ENCODE results near the gene NUAK1.
"Not testable (repeated sequence)": the region's sequence is repeated elsewhere in the genome, so short reads cannot be mapped to it uniquely, and the experiment has no call there.

Gene NUAK1

GRCh38 chr12:106039242-106039641 is 99.5 kb downstream of the NUAK1 start:
- in situ Hi-C loops (cut with MboI; ENCODE audit: low sequenced_read_pairs), result no loop called here

GRCh38 chr12:106037524-106038298 is 101.0 kb downstream of the NUAK1 start:
- in situ Hi-C loops (cut with MboI; ENCODE audit: low sequenced_read_pairs), result no loop called here

GRCh38 chr12:106035421-106035820 is 103.3 kb downstream of the NUAK1 start:
- in situ Hi-C loops (cut with MboI; ENCODE audit: low sequenced_read_pairs), result no loop called here

- in situ Hi-C loops (cut with MboI; ENCODE audit: low sequenced_read_pairs), result no loop called here
Measured at GRCh38 chr12:106034316-106034715, 104.4 kb downstream of the NUAK1 start.

- in situ Hi-C loops (cut with MboI; ENCODE audit: low sequenced_read_pairs), result no loop called here
Measured at GRCh38 chr12:106033161-106033675, 105.5 kb downstream of the NUAK1 start.

GRCh38 chr12:106032623-106032925 is 106.2 kb downstream of the NUAK1 start:
- in situ Hi-C loops (cut with MboI; ENCODE audit: low sequenced_read_pairs), result no loop called here

GRCh38 chr12:106031761-106032622 is 106.8 kb downstream of the NUAK1 start:
- in situ Hi-C loops (cut with MboI; ENCODE audit: low sequenced_read_pairs), result no loop called here

- in situ Hi-C loops (cut with MboI; ENCODE audit: low sequenced_read_pairs), result no loop called here
Measured at GRCh38 chr12:106030210-106031071, 108.3 kb downstream of the NUAK1 start.

- in situ Hi-C loops (cut with MboI; ENCODE audit: low sequenced_read_pairs), result no loop called here
Measured at GRCh38 chr12:106029532-106029931, 109.2 kb downstream of the NUAK1 start.

GRCh38 chr12:106027911-106028310 is 110.8 kb downstream of the NUAK1 start:
- in situ Hi-C loops (cut with MboI; ENCODE audit: low sequenced_read_pairs), result no loop called here

- in situ Hi-C loops (cut with MboI; ENCODE audit: low sequenced_read_pairs), result no loop called here
Measured at GRCh38 chr12:106027286-106027685, 111.5 kb downstream of the NUAK1 start.

GRCh38 chr12:106025129-106025528 is 113.6 kb downstream of the NUAK1 start:
- in situ Hi-C loops (cut with MboI; ENCODE audit: low sequenced_read_pairs), result no loop called here

- in situ Hi-C loops (cut with MboI; ENCODE audit: low sequenced_read_pairs), result no loop called here
Measured at GRCh38 chr12:106023039-106023438, 115.7 kb downstream of the NUAK1 start.

GRCh38 chr12:106022568-106023012 is 116.2 kb downstream of the NUAK1 start:
- in situ Hi-C loops (cut with MboI; ENCODE audit: low sequenced_read_pairs), result no loop called here

GRCh38 chr12:106021516-106021915 is 117.2 kb downstream of the NUAK1 start:
- in situ Hi-C loops (cut with MboI; ENCODE audit: low sequenced_read_pairs), result no loop called here

GRCh38 chr12:106020736-106021135 is 118.0 kb downstream of the NUAK1 start:
- in situ Hi-C loops (cut with MboI; ENCODE audit: low sequenced_read_pairs), result no loop called here

GRCh38 chr12:106019144-106019543 is 119.6 kb downstream of the NUAK1 start:
- in situ Hi-C loops (cut with MboI; ENCODE audit: low sequenced_read_pairs), result no loop called here

- in situ Hi-C loops (cut with MboI; ENCODE audit: low sequenced_read_pairs), result no loop called here
Measured at GRCh38 chr12:106018286-106018685, 120.5 kb downstream of the NUAK1 start.

- in situ Hi-C loops (cut with MboI; ENCODE audit: low sequenced_read_pairs), result not testable (repeated sequence)
Measured at GRCh38 chr12:106016601-106017278, 122.0 kb downstream of the NUAK1 start.

GRCh38 chr12:106015646-106016045 is 123.1 kb downstream of the NUAK1 start:
- in situ Hi-C loops (cut with MboI; ENCODE audit: low sequenced_read_pairs), result no loop called here

Measured in hTERT RPE-1 (cell line).